ENCODE data around the gene LTBP1.

LTBP1 gene

GRCh38 chr2:32937602-32938448 lies 8.9 kb upstream of the LTBP1 start:
- Histone ChIP-seq H3K9ac (ENCODE audit: low read length) (no peak overlapping the region), H3K4me1 (ENCODE audit: control insufficient read depth, insufficient read depth, low read length) (no peaks in the 10 kb centered on the region), H3K27me3 (ENCODE audit: control insufficient read depth, insufficient read depth, low read length) (no peaks in the 10 kb centered on the region), H3K4me3 (ENCODE audit: low read length) (no peak overlapping the region), H3K36me3 (ENCODE audit: control insufficient read depth, insufficient read depth, low read length) (no peaks in the 10 kb centered on the region), H3K27ac (ENCODE audit: low read depth, low read length) (no peak overlapping the region)

- H3K4me3 ChIP-seq (ENCODE audit: low read length) = no peak overlapping the region
- no peak overlapping the region for H3K27ac ChIP-seq (ENCODE audit: low read depth, low read length)
- H3K36me3 ChIP-seq (ENCODE audit: control insufficient read depth, insufficient read depth, low read length) = no peaks in the 10 kb centered on the region
- no peaks in the 10 kb centered on the region for H3K27me3 ChIP-seq (ENCODE audit: control insufficient read depth, insufficient read depth, low read length)
- no peaks in the 10 kb centered on the region for H3K4me1 ChIP-seq (ENCODE audit: control insufficient read depth, insufficient read depth, low read length)
- no peak overlapping the region for H3K9ac ChIP-seq (ENCODE audit: low read length)
Observed at GRCh38 chr2:32938934-32939333, 7.8 kb upstream of the LTBP1 start.

- Histone ChIP-seq H3K9ac (ENCODE audit: low read length) (no peak overlapping the region), H3K27ac (ENCODE audit: low read depth, low read length) (no peak overlapping the region), H3K4me3 (ENCODE audit: low read length) (no peak overlapping the region), H3K27me3 (ENCODE audit: control insufficient read depth, insufficient read depth, low read length) (no peaks in the 10 kb centered on the region), H3K36me3 (ENCODE audit: control insufficient read depth, insufficient read depth, low read length) (no peaks in the 10 kb centered on the region), H3K4me1 (ENCODE audit: control insufficient read depth, insufficient read depth, low read length) (no peaks in the 10 kb centered on the region)
Observed at GRCh38 chr2:32940316-32940997, 6.3 kb upstream of the LTBP1 start.

- Histone ChIP-seq H3K27me3 (ENCODE audit: control insufficient read depth, insufficient read depth, low read length) (no peaks in the 10 kb centered on the region), H3K4me1 (ENCODE audit: control insufficient read depth, insufficient read depth, low read length) (no peaks in the 10 kb centered on the region), H3K4me3 (ENCODE audit: low read length) (no peak overlapping the region), H3K36me3 (ENCODE audit: control insufficient read depth, insufficient read depth, low read length) (no peaks in the 10 kb centered on the region), H3K9ac (ENCODE audit: low read length) (no peak overlapping the region), H3K27ac (ENCODE audit: low read depth, low read length) (no peak overlapping the region)
Observed at GRCh38 chr2:32941944-32942690, 4.6 kb upstream of the LTBP1 start.

- Histone ChIP-seq H3K9ac (ENCODE audit: low read length) (no peak overlapping the region), H3K27ac (ENCODE audit: low read depth, low read length) (no peak overlapping the region), H3K4me1 (ENCODE audit: control insufficient read depth, insufficient read depth, low read length) (no peaks in the 10 kb centered on the region), H3K4me3 (ENCODE audit: low read length) (no peak overlapping the region), H3K27me3 (ENCODE audit: control insufficient read depth, insufficient read depth, low read length) (no peaks in the 10 kb centered on the region), H3K36me3 (ENCODE audit: control insufficient read depth, insufficient read depth, low read length) (no peaks in the 10 kb centered on the region)
Observed at GRCh38 chr2:32942793-32943485, 3.8 kb upstream of the LTBP1 start.

GRCh38 chr2:32945286-32945685 lies 1.5 kb upstream of the LTBP1 start:
- no peak overlapping the region for H3K27ac ChIP-seq (ENCODE audit: low read depth, low read length)
- H3K36me3 ChIP-seq (ENCODE audit: control insufficient read depth, insufficient read depth, low read length) = no peaks in the 10 kb centered on the region
- no peak overlapping the region for H3K4me3 ChIP-seq (ENCODE audit: low read length)
- no peaks in the 10 kb centered on the region for H3K27me3 ChIP-seq (ENCODE audit: control insufficient read depth, insufficient read depth, low read length)
- H3K4me1 ChIP-seq (ENCODE audit: control insufficient read depth, insufficient read depth, low read length) = no peaks in the 10 kb centered on the region
- H3K9ac ChIP-seq (ENCODE audit: low read length) = no peak overlapping the region

GRCh38 chr2:32947076-32947483 lies 327 bp downstream of the LTBP1 start:
- Histone ChIP-seq H3K9ac (ENCODE audit: low read length) (no peak overlapping the region), H3K27ac (ENCODE audit: low read depth, low read length) (peak overlapping the region; percentile 78)

GRCh38 chr2:32947484-32948143 lies 861 bp downstream of the LTBP1 start:
- Histone ChIP-seq H3K27me3 (ENCODE audit: control insufficient read depth, insufficient read depth, low read length) (no peaks in the 10 kb centered on the region), H3K27ac (ENCODE audit: low read depth, low read length) (peak overlapping the region; percentile 78), H3K9ac (ENCODE audit: low read length) (no peak overlapping the region), H3K4me1 (ENCODE audit: control insufficient read depth, insufficient read depth, low read length) (peaks cover 3% of the 10 kb centered on the region), H3K36me3 (ENCODE audit: control insufficient read depth, insufficient read depth, low read length) (no peaks in the 10 kb centered on the region), H3K4me3 (ENCODE audit: low read length) (peak overlapping the region; percentile 77)

More at GRCh38 chr2:32947076-32947483, 327 bp downstream of the LTBP1 start:
- H3K4me1 ChIP-seq (ENCODE audit: control insufficient read depth, insufficient read depth, low read length) = no peaks in the 10 kb centered on the region
- no peaks in the 10 kb centered on the region for H3K36me3 ChIP-seq (ENCODE audit: control insufficient read depth, insufficient read depth, low read length)
- no peaks in the 10 kb centered on the region for H3K27me3 ChIP-seq (ENCODE audit: control insufficient read depth, insufficient read depth, low read length)
- H3K4me3 ChIP-seq (ENCODE audit: low read length) = peak overlapping the region; percentile 77

- peak overlapping the region; percentile 77 for H3K4me3 ChIP-seq (ENCODE audit: low read length)
- no peaks in the 10 kb centered on the region for H3K27me3 ChIP-seq (ENCODE audit: control insufficient read depth, insufficient read depth, low read length)
- peaks cover 3% of the 10 kb centered on the region for H3K4me1 ChIP-seq (ENCODE audit: control insufficient read depth, insufficient read depth, low read length)
- H3K9ac ChIP-seq (ENCODE audit: low read length) = no peak overlapping the region
- no peaks in the 10 kb centered on the region for H3K36me3 ChIP-seq (ENCODE audit: control insufficient read depth, insufficient read depth, low read length)
- H3K27ac ChIP-seq (ENCODE audit: low read depth, low read length) = no peak overlapping the region
Observed at GRCh38 chr2:32948266-32948665, 1.5 kb downstream of the LTBP1 start.

- Histone ChIP-seq H3K4me3 (ENCODE audit: low read length) (no peak overlapping the region), H3K9ac (ENCODE audit: low read length) (no peak overlapping the region), H3K27me3 (ENCODE audit: control insufficient read depth, insufficient read depth, low read length) (no peaks in the 10 kb centered on the region), H3K4me1 (ENCODE audit: control insufficient read depth, insufficient read depth, low read length) (peaks cover 3% of the 10 kb centered on the region), H3K27ac (ENCODE audit: low read depth, low read length) (no peak overlapping the region), H3K36me3 (ENCODE audit: control insufficient read depth, insufficient read depth, low read length) (no peaks in the 10 kb centered on the region)
Observed at GRCh38 chr2:32949260-32949659, 2.5 kb downstream of the LTBP1 start.

- no peak overlapping the region for H3K4me3 ChIP-seq (ENCODE audit: low read length)
- no peak overlapping the region for H3K27ac ChIP-seq (ENCODE audit: low read depth, low read length)
Observed at GRCh38 chr2:32951672-32952071, 4.9 kb downstream of the LTBP1 start.

More at GRCh38 chr2:32951672-32952071, 4.9 kb downstream of the LTBP1 start:
- Histone ChIP-seq H3K27me3 (ENCODE audit: control insufficient read depth, insufficient read depth, low read length) (no peaks in the 10 kb centered on the region), H3K4me1 (ENCODE audit: control insufficient read depth, insufficient read depth, low read length) (peaks cover 3% of the 10 kb centered on the region), H3K9ac (ENCODE audit: low read length) (no peak overlapping the region), H3K36me3 (ENCODE audit: control insufficient read depth, insufficient read depth, low read length) (no peaks in the 10 kb centered on the region)
